Ovary (tissue), 9 donors: ENCODE measurements around the gene ZCCHC8. TPM values are rescaled to one million over a fixed set of nuclear protein-coding genes. Genes with fewer than 3 reads are reported as not detected.
A peak's percentile ranks its signal among the peaks of the same experiment; 100 is the strongest.

Source experiments
- DNase-seq, 5 donors: peaks; one replicate each; pipeline ENCODE4 v3.0.0-alpha.2; 2019 to 2020
- H3K27ac ChIP-seq, 2 donors: fragments of 200-600 bp; one replicate each; pipeline versions ENCODE4 v1.5.1 to v1.8.0; 2019 to 2022
- H3K27me3 ChIP-seq: fragments of 200-600 bp; one replicate; pipeline ENCODE4 v1.8.0; 2022
- H3K36me3 ChIP-seq: fragments of 200-600 bp; sonication (generic); one replicate; pipeline ENCODE4 v1.5.1; 2019
- H3K4me1 ChIP-seq: one replicate; pipeline ENCODE4 v1.8.1; 2013; ENCODE audit warnings: mild to moderate bottlenecking, moderate library complexity; ENCODE audit not compliant: insufficient read depth
- H3K4me3 ChIP-seq: fragments of 200-600 bp; sonication (generic); one replicate; pipeline ENCODE4 v1.5.1; 2017
- H3K9me3 ChIP-seq, 2 donors: fragments of 200-600 bp in 1 of 2; sonication (generic) in 1 of 2; one replicate each; pipeline versions ENCODE4 v1.5.1 to v1.8.1; 2013 to 2019; ENCODE audit warnings: mild to moderate bottlenecking in 1 of 2, moderate library complexity in 1 of 2
- CTCF ChIP-seq, 3 donors: fragments of 450-650 bp in 2 of 3; fragments of 200-600 bp in 1 of 3; IDR thresholded peaks; one replicate each; pipeline versions ENCODE4 v1.5.1 to v1.8.0; 2016 to 2022; ENCODE audit warnings: antibody characterized with exemption in 3 of 3, mild to moderate bottlenecking in 1 of 3
- EP300 ChIP-seq: sonication (generic); formaldehyde crosslinking; IDR thresholded peaks from one replicate; pipeline ENCODE4 v1.6.1; 2017; ENCODE audit warnings: antibody characterized with exemption
- POLR2A ChIP-seq: fragments of 450-650 bp; IDR thresholded peaks from one replicate; pipeline ENCODE4 v1.6.1; 2017; ENCODE audit warnings: antibody characterized with exemption, mild to moderate bottlenecking, moderate library complexity
- WGBS, 3 donors: extraction: QIAGEN DNeasy Blood & Tissue Kit in 1 of 3; methylation state at CpG; one replicate each; pipeline versions ENCODE4 v1.1.5 to v1.1.7; 2013 to 2017; 5-methylcytosine and 5-hydroxymethylcytosine counted together
- intact Hi-C, 4 donors: fragments of 100-400 bp; cut with DNase I; formaldehyde crosslinking; loops; one replicate each; pipeline versions ENCODE4 v1.11.0 to v1.15.1; 2022 to 2023
- polyA plus RNA-seq, 2 donors: library from polyadenylated mRNA; stranded (reverse); fragments of 200-250 nt in 1 of 2; fragments of 350-450 nt in 1 of 2; fragmentation: Illumina TruSeq in 1 of 2; extraction: RNeasy Lipid Tissue Mini Kit (QIAGEN cat#74804) in 1 of 2; gene quantifications; one replicate each; pipeline ENCODE4 v1.2.3, GENCODE V29; 2013 to 2014
- total RNA-seq, 7 donors: library from RNA; depleted of rRNA in 2 of 7; stranded (reverse); fragments of >200 nt in 2 of 7; fragmentation: NEBNext Ultra II Directional in 3 of 7; extraction: Animal tissue kit (Norgen Biotek cat#: 25700) in 3 of 7; gene quantifications; one replicate each; pipeline versions ENCODE4 v1.1.0 to v1.2.4, GENCODE V29; 2016 to 2023
- donor health status: DM: no; HTN: no; CAD: no; lungs with moderate emphysema.
- donor health status: DM: no; HTN: no; CAD: no.
- donor health status: Bipolar disorder and iron deficiency.
- donor health status: DM: yes; HTN: yes; CAD: no.
- donor health status: DM: no; HTN: no; CAD: no.
- donor health status: DM: yes; HTN: yes; CAD: no.

The ZCCHC8 gene
- total and polyA plus RNA-seq, 9 donors: 18.0 to 31.8 (median 22.7) TPM

- Histone ChIP-seq H3K27me3 (no peaks in the 10 kb centered on the region), H3K27ac (no peak overlapping the region), H3K4me3 (no peak overlapping the region), H3K9me3 (no peaks in the 10 kb centered on the region), H3K4me1 (peaks cover 3% of the 10 kb centered on the region), H3K36me3 (no peaks in the 10 kb centered on the region)
- TF ChIP-seq POLR2A (no peak), EP300 (no peak), CTCF (IDR thresholded peaks at IDR 0.05) (no peak)
- intact Hi-C loops: loop anchor here in 1 of 4 donors (10.0 kb wide), 1 partner anchor 47 kb away; no protein-coding TSS in a partner anchor
- WGBS, 3 donors: 97 to 99% (median 97%) methylated on average over 9 of the region's 9 CpGs
- DNase-seq: no peak
Measured at GRCh38 chr12:122427403-122427802, 73.3 kb downstream of the ZCCHC8 start.

DNA sequence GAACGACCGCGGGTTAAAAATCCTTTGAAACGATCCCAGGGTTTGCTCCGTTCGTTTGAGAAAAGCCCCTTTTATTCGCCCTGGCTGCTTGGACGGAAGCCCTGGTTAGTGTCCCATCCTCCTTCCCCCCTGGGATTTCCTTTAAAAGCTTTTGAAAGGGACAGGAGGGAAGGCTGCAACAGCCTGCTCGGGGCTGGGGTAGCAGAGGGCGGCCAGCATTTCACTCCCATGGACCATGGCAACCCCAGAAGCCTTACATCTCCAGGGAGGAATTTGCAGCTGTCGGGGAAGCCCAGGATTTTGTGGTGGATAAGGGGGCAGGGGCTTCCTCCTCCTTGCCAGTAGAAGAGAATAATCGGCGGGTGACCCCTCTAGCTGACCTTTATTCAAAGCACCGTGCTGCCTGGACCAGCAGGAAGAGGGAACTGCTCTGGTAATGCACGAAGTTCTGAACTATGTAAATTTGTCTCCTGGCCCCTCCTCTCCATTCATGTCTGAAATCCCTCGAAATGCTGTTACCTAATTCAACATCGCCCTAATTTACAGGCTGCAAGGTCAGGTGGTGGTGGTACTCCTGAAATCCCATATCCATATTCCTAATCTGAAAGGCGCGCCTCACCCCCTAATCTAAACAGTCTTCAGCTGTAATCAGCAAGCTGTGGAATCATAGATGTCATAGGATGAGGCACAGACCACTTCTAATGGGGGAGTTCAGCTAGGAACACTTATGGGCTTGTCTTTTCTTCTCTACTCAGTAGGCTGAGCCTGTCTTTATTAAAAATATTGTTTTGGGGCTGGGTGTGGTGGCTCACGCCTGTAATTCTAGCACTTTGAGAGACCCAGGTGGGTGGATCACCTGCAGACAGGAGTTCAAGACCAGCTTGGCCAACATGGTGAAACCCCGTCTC is 77.2 kb downstream of the ZCCHC8 start:
- 13 to 14% (median 14%) methylated on average over 21 of the region's 21 CpGs for WGBS, 3 donors
- no peaks in the 10 kb centered on the region for H3K27me3 ChIP-seq
- peak in 2 of 5 donors; percentile 28 to 40 for DNase-seq
- no peak for TF ChIP-seq CTCF (IDR thresholded peaks at IDR 0.05)
- TF ChIP-seq POLR2A: no peak
- TF ChIP-seq EP300: no peak
- H3K36me3 ChIP-seq: no peaks in the 10 kb centered on the region
- H3K4me1 ChIP-seq: peaks cover 3% of the 10 kb centered on the region
- H3K4me3 ChIP-seq: peak overlapping the region; percentile 85
- H3K27ac ChIP-seq: peak overlapping the region; percentile 80 to 99
- no peaks in the 10 kb centered on the region for H3K9me3 ChIP-seq
- intact Hi-C loops: loop anchor here in 2 of 4 donors (1.0 to 10.0 kb wide), 2 partner anchors 32 to 51 kb away; no protein-coding TSS in a partner anchor

GRCh38 chr12:122422730-122423257 is 77.9 kb downstream of the ZCCHC8 start:
- H3K4me1 ChIP-seq: peaks cover 3% of the 10 kb centered on the region
- peak; percentile 20 to 62 (median 44) for DNase-seq
- intact Hi-C loops: loop anchor here in 2 of 4 donors (1.0 to 10.0 kb wide), 2 partner anchors 33 to 52 kb away; no protein-coding TSS in a partner anchor
- no peaks in the 10 kb centered on the region for H3K9me3 ChIP-seq
- peak overlapping the region; percentile 85 for H3K4me3 ChIP-seq
- TF ChIP-seq POLR2A (no peak), CTCF (IDR thresholded peaks at IDR 0.05) (no peak), EP300 (no peak)
- H3K27me3 ChIP-seq: no peaks in the 10 kb centered on the region
- H3K36me3 ChIP-seq: no peaks in the 10 kb centered on the region
- H3K27ac ChIP-seq: peak overlapping the region; percentile 80 to 99
- WGBS, 3 donors: 0 to 1% (median 1%) methylated on average over 24 to 39 of the region's 39 CpGs

DNA sequence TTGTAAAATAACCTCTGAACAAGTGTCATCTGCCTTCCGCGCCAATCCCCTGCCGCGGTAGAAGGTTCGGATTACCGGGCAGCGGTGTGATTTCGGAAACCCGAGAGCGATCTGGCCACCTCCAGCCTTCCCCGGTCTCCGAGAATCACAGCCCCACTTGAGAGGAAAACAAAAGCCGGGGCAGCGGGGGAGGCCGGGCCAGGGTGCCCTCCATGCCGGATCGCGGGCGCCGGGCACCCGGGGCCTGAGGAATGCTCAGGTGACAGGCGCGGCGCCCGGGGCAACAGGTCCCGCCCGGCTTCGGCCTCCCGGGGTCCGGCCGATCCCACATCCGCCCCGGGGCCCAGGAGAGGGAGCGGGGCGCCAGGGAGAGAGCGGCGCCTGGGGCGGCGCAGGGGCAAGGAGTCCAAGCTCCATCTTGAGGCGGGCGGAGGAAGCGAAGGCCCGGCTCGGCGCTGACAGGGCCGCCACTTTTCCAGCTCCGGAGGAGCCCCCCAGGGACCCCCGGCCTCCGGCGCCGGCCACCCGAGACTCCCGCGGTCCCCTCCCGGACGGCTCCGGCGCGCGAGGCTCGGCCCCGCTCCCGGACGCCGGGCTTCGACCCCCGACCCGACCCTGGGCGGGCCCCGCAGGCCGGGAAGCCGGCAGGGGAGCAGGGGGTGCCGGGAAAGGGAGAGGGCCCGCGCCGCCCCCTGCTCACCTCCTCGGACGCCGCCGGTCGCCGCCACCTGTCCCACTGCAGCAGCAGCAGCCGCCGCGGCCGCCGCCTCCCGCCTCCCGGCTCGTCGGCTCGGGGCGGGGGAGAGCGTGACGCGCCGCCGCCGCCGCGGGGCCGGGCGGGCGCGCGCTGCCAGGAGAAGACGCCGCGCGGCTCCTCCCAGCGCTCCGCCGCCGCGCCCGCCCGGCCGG is 78.7 kb downstream of the ZCCHC8 start, which contains the start of gene CLIP1:
Gene CLIP1, minus strand, starts transcription at position 849 of the 909 bp plus-strand sequence. CDS start 42,217 bp downstream, outside the sequence.
- no peaks in the 10 kb centered on the region for H3K36me3 ChIP-seq
- no peaks in the 10 kb centered on the region for H3K9me3 ChIP-seq
- 1% methylated on average over 53 to 118 of the region's 118 CpGs for WGBS, 3 donors
- TF ChIP-seq POLR2A (peak; percentile 65), EP300 (no peak), CTCF (IDR thresholded peaks at IDR 0.05) (peak in 2 of 3 donors; percentile 38 to 42)
- peak; percentile 63 to 80 (median 71) for DNase-seq
- no peaks in the 10 kb centered on the region for H3K27me3 ChIP-seq
- H3K4me3 ChIP-seq: peak within 1 kb of the TSS; percentile 85
- peak within 1 kb of the TSS; percentile 95 to 99 for H3K27ac ChIP-seq
- H3K4me1 ChIP-seq: peaks cover 3% of the 10 kb centered on the region
- intact Hi-C loops: loop anchor here in 1 of 4 donors (10.0 kb wide), 1 partner anchor 53 kb away; no protein-coding TSS in a partner anchor
